HepG2 (cell line): ENCODE data around the gene DOK1. TPM values are rescaled to one million over a fixed set of nuclear protein-coding genes. Genes with fewer than 3 reads are reported as not detected.
A peak's percentile ranks its signal among the peaks of the same experiment; 100 is the strongest.

Experiments
- ARID5B ChIP-seq: IDR thresholded peaks from 2 replicates; pipeline ENCODE4 v1.4.0; 2020; ENCODE audit warnings: mild to moderate bottlenecking, missing genetic modification reagents
- ASH2L ChIP-seq: fragments of 300-600, 200-600 bp; sonication (generic); IDR thresholded peaks from 2 replicates; pipeline ENCODE4 v1.7.0; 2017; ENCODE audit warnings: low read depth, mild to moderate bottlenecking, moderate library complexity, mixed read lengths, low read length; ENCODE audit not compliant: insufficient read length
- CREB1 ChIP-seq, 2 experiments: fragments of 450-650 bp in 1 of 2; IDR thresholded peaks; 2 replicates each; pipeline ENCODE4 v1.6.1; 2016 to 2017; ENCODE audit warnings: control low read depth in 1 of 2, mild to moderate bottlenecking in 1 of 2, missing compliant biosample characterization in 1 of 2, missing genetic modification characterization in 1 of 2
- GTF3A ChIP-seq: sonication (generic); formaldehyde crosslinking; conservative IDR thresholded peaks from 2 replicates; pipeline ENCODE4 v1.4.0; 2020; ENCODE audit warnings: mild to moderate bottlenecking, missing genetic modification reagents
- HNF4G ChIP-seq, 2 experiments: sonication (generic) in 1 of 2; formaldehyde crosslinking in 1 of 2; IDR thresholded peaks; 2 replicates each; pipeline versions ENCODE4 v1.4.0 to v1.6.1; 2011 to 2020; ENCODE audit warnings: borderline replicate concordance in 2 of 2, low read depth in 2 of 2, mild to moderate bottlenecking in 2 of 2, low read length in 1 of 2, missing genetic modification reagents in 1 of 2, moderate library complexity in 1 of 2
- MXD3 ChIP-seq: IDR thresholded peaks from 2 replicates; pipeline ENCODE4 v1.6.1; 2016; ENCODE audit warnings: mild to moderate bottlenecking, missing biosample characterization, missing genetic modification reagents
- SMAD9 ChIP-seq: sonication (generic); formaldehyde crosslinking; IDR thresholded peaks from 2 replicates; pipeline ENCODE4 v1.5.1; 2020; ENCODE audit warnings: mild to moderate bottlenecking, missing genetic modification reagents
- SP4 ChIP-seq: sonication (generic); formaldehyde crosslinking; IDR thresholded peaks from 2 replicates; pipeline ENCODE4 v1.8.1; 2023; ENCODE audit warnings: mild to moderate bottlenecking, missing genetic modification reagents
- ZFP36 ChIP-seq: fragments of 150-350 bp; IDR thresholded peaks from 2 replicates; pipeline ENCODE4 v1.6.1; 2018; ENCODE audit warnings: borderline replicate concordance, low read length, low read depth; ENCODE audit not compliant: partially characterized antibody
- ZFP36L1 ChIP-seq: sonication (generic); formaldehyde crosslinking; IDR thresholded peaks from 2 replicates; pipeline ENCODE4 v1.8.0; 2022; ENCODE audit warnings: mild to moderate bottlenecking, missing genetic modification reagents, moderate library complexity
- ZMYM3 ChIP-seq: sonication (generic); formaldehyde crosslinking; IDR thresholded peaks from 2 replicates; pipeline ENCODE4 v1.5.1; 2020; ENCODE audit warnings: mild to moderate bottlenecking, missing genetic modification reagents
- ZNF136 ChIP-seq: sonication (generic); formaldehyde crosslinking; IDR thresholded peaks from 2 replicates; pipeline ENCODE4 v1.8.1; 2022; ENCODE audit warnings: low read depth, mild to moderate bottlenecking, moderate library complexity, missing genetic modification reagents
- ZNF235 ChIP-seq: sonication (generic); formaldehyde crosslinking; IDR thresholded peaks from 2 replicates; pipeline ENCODE4 v1.8.1; 2023; ENCODE audit warnings: mild to moderate bottlenecking, missing genetic modification reagents, borderline replicate concordance
- ZNF296 ChIP-seq: sonication (generic); formaldehyde crosslinking; conservative IDR thresholded peaks from 2 replicates; pipeline ENCODE4 v1.5.0; 2020; ENCODE audit warnings: mild to moderate bottlenecking, missing genetic modification reagents
- ZNF501 ChIP-seq: sonication (generic); formaldehyde crosslinking; IDR thresholded peaks from 2 replicates; pipeline ENCODE4 v1.5.1; 2020; ENCODE audit warnings: mild to moderate bottlenecking, moderate library complexity, missing genetic modification reagents
- ZNF710 ChIP-seq: sonication (generic); formaldehyde crosslinking; IDR thresholded peaks from 2 replicates; pipeline ENCODE4 v1.5.0; 2020; ENCODE audit warnings: mild to moderate bottlenecking, missing genetic modification reagents, borderline replicate concordance
- ZNF766 ChIP-seq: sonication (generic); formaldehyde crosslinking; IDR thresholded peaks from 2 replicates; pipeline ENCODE4 v1.5.0; 2020; ENCODE audit warnings: missing genetic modification reagents, borderline replicate concordance
- ZNF772 ChIP-seq: sonication (generic); formaldehyde crosslinking; IDR thresholded peaks from 2 replicates; pipeline ENCODE4 v1.5.0; 2020; ENCODE audit warnings: mild to moderate bottlenecking, missing genetic modification reagents
- polyA plus RNA-seq, 8 experiments: library from polyadenylated mRNA; depleted of rRNA in 3 of 8; stranded (reverse) in 7 of 8; unstranded in 1 of 8; fragments of >200 nt; fragmentation: Illumina TruSeq in 4 of 8; extraction: Trizol in 4 of 8; gene quantifications; 2 replicates each; pipeline versions ENCODE4 v1.2.1 to v1.2.3, GENCODE V29; 2011 to 2016; ENCODE audit warnings: low read depth in 4 of 8, missing spikeins in 1 of 8, mixed read lengths in 1 of 8; ENCODE audit not compliant: insufficient read depth in 1 of 8
- total RNA-seq, 5 experiments: library from RNA; depleted of rRNA; stranded (reverse); fragments of >200 nt; fragmentation: Illumina TruSeq; extraction: Trizol; gene quantifications; 2 replicates each; pipeline ENCODE4 v1.2.3, GENCODE V29; 2016; ENCODE audit warnings: low read depth in 1 of 5
- TF ChIP-seq, protein P1 (sequence below): sonication (generic); formaldehyde crosslinking; IDR thresholded peaks from 2 replicates; pipeline ENCODE4 v1.8.1; 2023; ENCODE audit warnings: missing genetic modification reagents, mild to moderate bottlenecking, borderline replicate concordance
- TF ChIP-seq, protein P2 (sequence below): sonication (generic); formaldehyde crosslinking; IDR thresholded peaks from 2 replicates; pipeline ENCODE4 v1.5.0; 2020; ENCODE audit warnings: mild to moderate bottlenecking, missing genetic modification reagents, moderate library complexity

DOK1 gene
- total and polyA plus RNA-seq, 2 of the 13 experiments (the other 11 are each of a cell fraction or from before 2014, with no cell fraction given): 0.53 to 0.74 TPM

DNA sequence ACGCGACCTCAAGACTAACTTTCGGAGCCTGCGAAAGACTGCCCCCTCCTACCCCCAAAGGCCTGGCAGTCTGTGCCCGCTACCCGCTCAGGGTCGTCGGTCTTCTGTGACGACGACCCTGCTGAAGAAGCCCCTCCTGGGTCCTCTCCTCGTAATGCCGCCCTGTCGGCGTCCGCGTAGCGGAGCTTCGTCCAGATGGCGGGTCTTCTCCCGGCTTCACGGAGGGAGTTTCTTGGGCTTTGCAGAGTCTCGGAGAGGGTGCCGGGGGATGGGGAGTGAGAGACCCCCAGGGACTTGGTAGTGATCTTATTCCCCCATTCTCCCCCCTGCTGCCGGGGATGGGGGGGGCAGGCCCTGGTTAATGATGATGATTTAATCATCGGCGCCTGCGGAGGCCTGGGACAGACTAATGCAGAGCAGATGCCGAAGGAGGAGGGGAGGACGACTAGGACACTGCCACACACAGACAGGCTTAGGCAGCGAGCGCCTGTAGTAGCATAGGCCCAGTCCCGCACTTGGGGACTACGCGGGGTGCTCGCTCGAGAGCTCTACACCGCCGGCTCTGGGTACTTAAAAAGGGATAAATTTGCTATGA, 46.5 kb upstream of the DOK1 start (continued):
- no peak; the same call in 1 of the 2 replicates for TF ChIP-seq SP4
- TF ChIP-seq GTF3A (CRISPR knock-in tag): no peak
- TF ChIP-seq, protein P1, sequence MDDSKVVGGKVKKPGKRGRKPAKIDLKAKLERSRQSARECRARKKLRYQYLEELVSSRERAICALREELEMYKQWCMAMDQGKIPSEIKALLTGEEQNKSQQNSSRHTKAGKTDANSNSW (CRISPR knock-in tag): no peak
- TF ChIP-seq ZNF501: no peak
- TF ChIP-seq ZNF772 (CRISPR knock-in tag): no peak
- TF ChIP-seq SMAD9 (CRISPR knock-in tag): 0 out of 2 replicates have a peak, but pooled peaks have one; percentile 10
- 0 out of 2 replicates have a peak, but pooled peaks have one; percentile 6 for TF ChIP-seq ZNF136 (CRISPR knock-in tag)
- TF ChIP-seq ZFP36L1 (CRISPR knock-in tag): peak; percentile 31
- TF ChIP-seq ARID5B (CRISPR knock-in tag): no peak
- TF ChIP-seq ZMYM3: peak; percentile 74; the same call in 1 of the 2 replicates
- 0 out of 2 replicates have a peak, but pooled peaks have one; percentile 59 for TF ChIP-seq ZNF296 (CRISPR knock-in tag)
- TF ChIP-seq ZNF766: no peak
- no peak for TF ChIP-seq ZFP36
- peak; percentile 40 for TF ChIP-seq ASH2L
- TF ChIP-seq, protein P2, sequence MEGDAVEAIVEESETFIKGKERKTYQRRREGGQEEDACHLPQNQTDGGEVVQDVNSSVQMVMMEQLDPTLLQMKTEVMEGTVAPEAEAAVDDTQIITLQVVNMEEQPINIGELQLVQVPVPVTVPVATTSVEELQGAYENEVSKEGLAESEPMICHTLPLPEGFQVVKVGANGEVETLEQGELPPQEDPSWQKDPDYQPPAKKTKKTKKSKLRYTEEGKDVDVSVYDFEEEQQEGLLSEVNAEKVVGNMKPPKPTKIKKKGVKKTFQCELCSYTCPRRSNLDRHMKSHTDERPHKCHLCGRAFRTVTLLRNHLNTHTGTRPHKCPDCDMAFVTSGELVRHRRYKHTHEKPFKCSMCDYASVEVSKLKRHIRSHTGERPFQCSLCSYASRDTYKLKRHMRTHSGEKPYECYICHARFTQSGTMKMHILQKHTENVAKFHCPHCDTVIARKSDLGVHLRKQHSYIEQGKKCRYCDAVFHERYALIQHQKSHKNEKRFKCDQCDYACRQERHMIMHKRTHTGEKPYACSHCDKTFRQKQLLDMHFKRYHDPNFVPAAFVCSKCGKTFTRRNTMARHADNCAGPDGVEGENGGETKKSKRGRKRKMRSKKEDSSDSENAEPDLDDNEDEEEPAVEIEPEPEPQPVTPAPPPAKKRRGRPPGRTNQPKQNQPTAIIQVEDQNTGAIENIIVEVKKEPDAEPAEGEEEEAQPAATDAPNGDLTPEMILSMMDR: 0 out of 2 replicates have a peak, but pooled peaks have one; percentile 15
- TF ChIP-seq CREB1 (IDR thresholded peaks at IDR 0.05): no peak
- peak; percentile 19 for TF ChIP-seq CREB1 (CRISPR knock-in tag; IDR thresholded peaks at IDR 0.05)
- TF ChIP-seq HNF4G (IDR thresholded peaks at IDR 0.05; ENCODE audit: borderline replicate concordance, low read depth, low read length): no peak
- TF ChIP-seq HNF4G (CRISPR knock-in tag; IDR thresholded peaks at IDR 0.05; ENCODE audit: borderline replicate concordance, low read depth): no peak
- no peak for TF ChIP-seq ZNF235 (CRISPR knock-in tag)
- TF ChIP-seq MXD3 (CRISPR knock-in tag): no peak
- 0 out of 2 replicates have a peak, but pooled peaks have one; percentile 37 for TF ChIP-seq ZNF710 (CRISPR knock-in tag)
